Left lung (tissue), 10 donors: ENCODE measurements around the gene PSENEN. TPM values are rescaled to one million over a fixed set of nuclear protein-coding genes. Genes with fewer than 3 reads are reported as not detected.

Experiments used
- ATAC-seq: fragments of 200-7000 bp; cut with Tn5 transposase; one replicate; pipeline ENCODE4 v1.9.1; 2020; ENCODE audit warnings: moderate library complexity
- DNase-seq, 4 donors: peaks; one replicate each; pipeline ENCODE4 v3.0.0-alpha.2; 2013 to 2020
- H3K27ac ChIP-seq, 2 donors: fragments of 200-600 bp; sonication (generic) in 1 of 2; one replicate each; pipeline versions ENCODE4 v1.5.0 to v1.8.0; 2020 to 2021
- H3K27me3 ChIP-seq, 2 donors: fragments of 200-600 bp; sonication (generic) in 1 of 2; one replicate each; pipeline versions ENCODE4 v1.5.0 to v1.8.0; 2020 to 2021
- H3K36me3 ChIP-seq, 2 donors: fragments of 200-600 bp; sonication (generic) in 1 of 2; one replicate each; pipeline versions ENCODE4 v1.5.0 to v1.8.0; 2020 to 2021
- H3K4me1 ChIP-seq, 2 donors: fragments of 200-600 bp; one replicate each; pipeline ENCODE4 v1.8.0; 2021
- H3K4me3 ChIP-seq, 2 donors: fragments of 200-600 bp; sonication (generic) in 1 of 2; one replicate each; pipeline versions ENCODE4 v1.5.0 to v1.8.0; 2020 to 2021; ENCODE audit warnings: mild to moderate bottlenecking in 1 of 2
- H3K9me3 ChIP-seq, 2 donors: fragments of 200-600 bp; sonication (generic) in 1 of 2; one replicate each; pipeline versions ENCODE4 v1.5.0 to v1.8.0; 2020 to 2021
- CTCF ChIP-seq, 2 donors: fragments of 200-600 bp; sonication (generic) in 1 of 2; IDR thresholded peaks; one replicate each; pipeline versions ENCODE4 v1.5.0 to v1.8.0; 2021; ENCODE audit warnings: antibody characterized with exemption in 2 of 2
- intact Hi-C, 2 donors: fragments of 100-400 bp; cut with DNase I; formaldehyde crosslinking; loops; one replicate each; pipeline versions ENCODE4 v1.11.2 to v1.14.2; 2022
- polyA plus RNA-seq, 6 donors: library from polyadenylated mRNA; unstranded; fragments of 120-200 nt; gene quantifications; one replicate each; pipeline ENCODE4 v1.2.1, GENCODE V29; 2013; ENCODE audit not compliant: insufficient read length in 6 of 6
- total RNA-seq, 2 donors: library from RNA; stranded (reverse); fragmentation: NEBNext Ultra II Directional; extraction: Animal tissue kit (Norgen Biotek cat#: 25700); gene quantifications; one replicate each; pipeline ENCODE4 v1.2.1, GENCODE V29; 2021
- donor health status: DM: no; HTN: yes; CAD: no.
- donor health status: DM: no; HTN: no; CAD: no.

Gene PSENEN
- total and polyA plus RNA-seq, 8 donors, result 39.6 to 90.3 (median 50.6) TPM

DNA sequence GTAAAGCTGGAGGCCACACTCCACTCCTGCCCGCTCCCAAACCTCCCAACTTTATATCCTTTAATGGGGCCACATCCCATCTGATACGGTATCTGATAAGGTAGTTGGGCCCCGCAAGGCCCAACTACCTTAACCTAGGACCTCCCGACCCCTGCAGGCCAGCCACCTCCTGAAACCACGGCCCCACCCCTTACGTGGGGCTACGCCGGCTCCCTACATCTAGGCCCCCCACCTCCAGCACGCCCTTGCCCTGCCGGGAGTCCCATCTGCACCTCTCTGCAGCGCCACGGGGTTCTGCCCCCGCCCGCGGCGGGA, 5.4 kb upstream of the PSENEN start:
- Histone ChIP-seq H3K4me1 (peaks cover 7 to 55% of the 10 kb centered on the region in 2 donors), H3K4me3 (peak overlapping the region; percentile 63 to 67), H3K27me3 (no peaks in the 10 kb centered on the region), H3K9me3 (no peaks in the 10 kb centered on the region), H3K36me3 (peaks cover 0 to 44% of the 10 kb centered on the region in 2 donors), H3K27ac (peak overlapping the region; percentile 76 to 94)
- no peak for TF ChIP-seq CTCF (IDR thresholded peaks at IDR 0.05)
- ATAC-seq (no peak), DNase-seq (no peak)
- intact Hi-C loops, result no loop called here

GRCh38 chr19:35740423-35741202, 4.8 kb upstream of the PSENEN start:
- TF ChIP-seq CTCF (IDR thresholded peaks at IDR 0.05), result no peak
- Histone ChIP-seq H3K4me3 (peak overlapping the region; percentile 63 to 67), H3K27ac (peak overlapping the region; percentile 76 to 94), H3K27me3 (no peaks in the 10 kb centered on the region), H3K9me3 (no peaks in the 10 kb centered on the region), H3K4me1 (peaks cover 7 to 55% of the 10 kb centered on the region in 2 donors), H3K36me3 (peaks cover 0 to 38% of the 10 kb centered on the region in 2 donors)
- intact Hi-C loops, result no loop called here
- ATAC-seq, result peak; percentile 86
- peak; percentile 96 to 99 (median 98) for DNase-seq

GRCh38 chr19:35741203-35741515, 4.3 kb upstream of the PSENEN start:
- no peak for TF ChIP-seq CTCF (IDR thresholded peaks at IDR 0.05)
- H3K9me3 ChIP-seq, result no peaks in the 10 kb centered on the region
- H3K4me3 ChIP-seq, result peak overlapping the region; percentile 63 to 67
- no peaks in the 10 kb centered on the region for H3K27me3 ChIP-seq
- H3K36me3 ChIP-seq, result peaks cover 0 to 33% of the 10 kb centered on the region in 2 donors
- intact Hi-C loops, result no loop called here
- DNase-seq (no peak), ATAC-seq (no peak)
- peaks cover 11 to 60% of the 10 kb centered on the region in 2 donors for H3K4me1 ChIP-seq
- peak overlapping the region; percentile 76 to 94 for H3K27ac ChIP-seq

- no peak for ATAC-seq
- Histone ChIP-seq H3K4me1 (peaks cover 18 to 70% of the 10 kb centered on the region in 2 donors), H3K27ac (peak within 1 kb of the TSS; percentile 76 to 94), H3K9me3 (no peaks in the 10 kb centered on the region), H3K27me3 (no peaks in the 10 kb centered on the region), H3K36me3 (peaks cover 0 to 22% of the 10 kb centered on the region in 2 donors), H3K4me3 (peak within 1 kb of the TSS in 1 of 2 donors; percentile 63)
- DNase-seq, result peak in 2 of 4 donors; percentile 73 to 82
- intact Hi-C loops, result no loop called here
- TF ChIP-seq CTCF (IDR thresholded peaks at IDR 0.05), result no peak
These were observed 3.2 kb upstream of the PSENEN start, which contains the start of gene IGFLR1 for GRCh38 chr19:35742121-35742724. Gene IGFLR1 (minus strand): TSS chr19:35742452. CDS start chr19:35741180, 1,272 bp downstream.

DNA sequence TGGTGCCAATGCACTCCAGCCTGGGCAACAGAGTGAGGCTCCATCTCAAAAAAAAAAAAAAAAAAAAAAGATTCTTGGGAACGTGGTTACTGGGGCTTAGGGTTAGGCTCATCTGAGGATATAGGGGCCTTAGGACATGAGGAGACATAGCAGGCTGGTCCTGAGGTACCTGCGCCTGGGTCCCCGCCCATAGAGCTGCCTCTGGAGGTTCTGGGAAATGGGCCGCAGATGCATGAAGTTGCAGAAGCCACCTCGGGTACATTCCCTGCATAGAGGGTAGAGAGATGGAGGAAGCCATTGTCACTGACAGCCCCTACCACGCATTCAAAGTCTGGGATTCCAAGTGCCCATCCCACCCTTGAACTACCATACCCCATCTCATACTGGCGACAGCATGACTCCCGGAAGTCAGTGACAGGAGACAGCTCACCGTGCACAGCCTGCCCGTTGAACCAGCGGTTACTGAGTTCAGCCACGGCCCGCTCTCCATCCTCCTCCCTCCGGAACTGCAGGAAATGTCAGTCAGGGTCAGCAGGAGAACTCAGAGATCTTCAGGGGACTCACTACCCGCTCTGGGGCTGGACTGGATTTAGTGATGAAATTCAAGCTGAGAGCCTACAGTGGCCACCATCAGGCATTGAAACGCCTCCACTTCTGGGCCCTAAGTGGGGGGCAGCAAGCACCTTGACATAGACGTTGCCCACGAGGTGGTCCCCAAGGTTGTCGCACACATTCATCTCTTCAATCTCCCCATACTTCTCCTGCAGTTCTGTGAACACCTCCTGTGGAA, 1.6 kb upstream of the PSENEN start:
- Histone ChIP-seq H3K9me3 (no peaks in the 10 kb centered on the region), H3K36me3 (peaks cover 0 to 6% of the 10 kb centered on the region in 2 donors), H3K27ac (peak overlapping the region in 1 of 2 donors; percentile 100), H3K4me3 (peak overlapping the region in 1 of 2 donors; percentile 88), H3K27me3 (no peaks in the 10 kb centered on the region), H3K4me1 (peaks cover 18 to 78% of the 10 kb centered on the region in 2 donors)
- no peak for DNase-seq
- ATAC-seq, result no peak
- intact Hi-C loops, result no loop called here
- TF ChIP-seq CTCF (IDR thresholded peaks at IDR 0.05), result no peak
